Measurements from ENCODE around the gene BOC.
"Not testable (repeated sequence)": the region's sequence is repeated elsewhere in the genome, so short reads cannot be mapped to it uniquely, and the experiment has no call there.

The BOC gene, protein sequence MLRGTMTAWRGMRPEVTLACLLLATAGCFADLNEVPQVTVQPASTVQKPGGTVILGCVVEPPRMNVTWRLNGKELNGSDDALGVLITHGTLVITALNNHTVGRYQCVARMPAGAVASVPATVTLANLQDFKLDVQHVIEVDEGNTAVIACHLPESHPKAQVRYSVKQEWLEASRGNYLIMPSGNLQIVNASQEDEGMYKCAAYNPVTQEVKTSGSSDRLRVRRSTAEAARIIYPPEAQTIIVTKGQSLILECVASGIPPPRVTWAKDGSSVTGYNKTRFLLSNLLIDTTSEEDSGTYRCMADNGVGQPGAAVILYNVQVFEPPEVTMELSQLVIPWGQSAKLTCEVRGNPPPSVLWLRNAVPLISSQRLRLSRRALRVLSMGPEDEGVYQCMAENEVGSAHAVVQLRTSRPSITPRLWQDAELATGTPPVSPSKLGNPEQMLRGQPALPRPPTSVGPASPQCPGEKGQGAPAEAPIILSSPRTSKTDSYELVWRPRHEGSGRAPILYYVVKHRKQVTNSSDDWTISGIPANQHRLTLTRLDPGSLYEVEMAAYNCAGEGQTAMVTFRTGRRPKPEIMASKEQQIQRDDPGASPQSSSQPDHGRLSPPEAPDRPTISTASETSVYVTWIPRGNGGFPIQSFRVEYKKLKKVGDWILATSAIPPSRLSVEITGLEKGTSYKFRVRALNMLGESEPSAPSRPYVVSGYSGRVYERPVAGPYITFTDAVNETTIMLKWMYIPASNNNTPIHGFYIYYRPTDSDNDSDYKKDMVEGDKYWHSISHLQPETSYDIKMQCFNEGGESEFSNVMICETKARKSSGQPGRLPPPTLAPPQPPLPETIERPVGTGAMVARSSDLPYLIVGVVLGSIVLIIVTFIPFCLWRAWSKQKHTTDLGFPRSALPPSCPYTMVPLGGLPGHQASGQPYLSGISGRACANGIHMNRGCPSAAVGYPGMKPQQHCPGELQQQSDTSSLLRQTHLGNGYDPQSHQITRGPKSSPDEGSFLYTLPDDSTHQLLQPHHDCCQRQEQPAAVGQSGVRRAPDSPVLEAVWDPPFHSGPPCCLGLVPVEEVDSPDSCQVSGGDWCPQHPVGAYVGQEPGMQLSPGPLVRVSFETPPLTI

DNA sequence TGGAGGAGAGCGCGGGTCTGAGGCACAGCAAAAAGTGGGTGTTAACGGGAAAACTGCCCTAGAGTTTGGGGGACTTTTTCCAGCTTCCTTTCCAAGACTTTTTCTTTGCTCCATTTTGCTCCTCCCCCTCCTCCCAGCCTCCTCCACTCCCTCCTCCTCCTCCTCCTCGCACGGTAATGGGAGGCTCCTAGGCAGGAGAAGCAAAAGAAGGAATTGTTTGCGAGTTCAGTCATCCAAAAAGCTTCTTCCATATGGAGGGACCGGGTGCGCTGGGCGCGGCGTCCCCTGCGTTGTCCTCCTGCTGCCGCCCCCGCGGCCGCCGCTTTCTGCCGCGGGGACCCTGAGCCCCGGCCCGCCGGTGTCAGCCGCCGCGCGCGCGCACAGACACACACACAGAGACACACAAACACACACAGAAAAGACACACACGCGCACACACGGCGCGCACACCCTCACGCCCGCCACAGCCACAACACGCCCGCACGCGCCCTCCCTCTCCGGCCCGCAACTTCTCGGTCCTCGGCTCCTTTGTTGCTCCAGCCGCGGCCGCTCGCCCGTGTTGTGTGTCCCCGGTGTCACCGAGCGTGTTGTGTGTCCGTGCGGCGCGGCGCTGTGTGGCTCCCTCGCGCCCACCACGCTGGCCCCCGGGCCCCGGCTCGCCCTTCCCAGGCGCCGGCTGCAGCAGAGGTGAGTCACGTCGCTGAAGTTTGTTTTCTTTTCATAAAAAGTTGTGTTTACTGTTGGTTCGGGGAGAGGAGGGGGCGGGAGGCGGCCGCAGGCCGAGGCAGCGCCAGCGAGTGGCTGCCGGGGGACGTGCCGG lies at the start of gene BOC:
BOC (plus strand) TSS at position 228 of the 820 bp plus-strand sequence. CDS start 38,246 bp downstream, outside the sequence.
- DNase-seq, result peak; percentile 6

DNA sequence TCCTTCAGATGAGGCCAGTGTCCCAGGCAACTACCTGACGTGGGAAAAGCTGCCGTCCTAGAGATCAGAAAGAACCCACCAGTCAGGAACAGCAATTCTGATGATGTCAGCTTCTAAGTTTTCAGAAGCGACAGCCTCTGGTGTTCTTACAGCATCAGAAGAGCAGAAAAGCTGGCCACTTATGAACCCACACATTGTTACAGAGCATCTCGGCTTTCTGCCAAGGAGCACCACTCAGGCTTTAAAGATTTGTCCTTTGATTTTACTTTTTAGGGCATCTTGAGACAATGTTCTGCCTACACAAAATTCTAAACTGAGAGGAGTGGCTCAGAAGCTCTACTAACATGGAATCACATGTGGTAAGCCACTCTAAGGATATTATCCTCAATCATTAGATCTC lies 49.7 kb upstream of the BOC start:
- DNase-seq, result no peak

GRCh38 chr3:113163152-113163551 lies 48.2 kb upstream of the BOC start:
- no peak for DNase-seq

GRCh38 chr3:113165841-113166240 lies 45.5 kb upstream of the BOC start:
- no peak for DNase-seq

DNA sequence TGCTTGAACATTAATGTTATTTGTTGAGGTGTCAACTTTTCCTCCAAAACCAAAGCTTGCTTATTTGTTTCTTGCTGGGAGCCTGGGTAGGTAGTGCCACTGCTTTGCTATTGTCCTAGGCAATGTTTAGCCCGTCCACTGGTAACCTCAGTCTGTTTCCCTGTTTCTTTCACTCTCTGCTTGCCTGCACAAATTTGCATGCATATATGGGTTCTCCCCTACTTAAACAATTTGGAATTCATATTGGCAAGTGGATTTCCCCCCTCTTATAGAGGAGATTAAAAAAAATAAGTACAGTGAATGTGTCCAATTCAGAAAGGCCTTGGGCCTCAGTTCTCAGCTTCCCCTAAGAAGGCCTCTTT lies 45.0 kb upstream of the BOC start:
- no peak for DNase-seq

DNA sequence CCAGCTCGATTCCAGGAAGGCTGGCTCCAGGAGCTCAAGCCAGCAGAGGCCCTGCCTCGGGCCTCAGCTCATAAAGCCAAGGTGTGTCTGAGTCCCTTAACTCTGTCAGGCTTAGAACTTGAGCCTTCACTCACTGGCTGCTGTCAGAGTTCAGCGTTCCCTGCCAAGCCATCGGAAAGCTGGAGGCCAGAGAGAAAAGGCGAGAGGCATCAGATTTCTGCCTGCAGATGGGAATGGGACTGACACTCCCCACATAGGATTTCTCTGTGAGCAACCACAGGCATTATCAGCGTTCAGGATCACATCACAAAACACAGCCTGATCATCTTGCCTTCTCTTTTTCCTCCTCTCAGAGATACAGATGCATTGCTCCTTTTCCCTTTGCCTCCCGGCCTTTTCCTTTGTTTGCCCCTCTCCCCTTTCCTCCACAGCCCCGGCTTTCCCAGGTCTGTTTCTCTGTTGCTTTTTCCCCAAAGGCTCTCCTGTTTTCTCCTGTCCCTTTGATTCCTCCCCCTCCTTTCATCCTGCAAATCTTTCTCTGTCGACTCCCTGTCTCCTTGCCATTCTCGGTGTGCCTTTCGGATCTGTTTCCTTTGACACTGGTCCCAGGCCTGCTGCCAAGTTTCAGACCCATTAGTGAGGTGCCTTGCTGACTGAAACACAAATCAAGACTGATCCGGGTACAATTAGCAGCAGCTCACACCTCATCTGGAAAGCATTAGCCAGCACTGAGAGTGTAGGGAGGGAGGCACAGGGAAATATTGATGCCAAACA lies 44.5 kb upstream of the BOC start:
- no peak for DNase-seq

DNA sequence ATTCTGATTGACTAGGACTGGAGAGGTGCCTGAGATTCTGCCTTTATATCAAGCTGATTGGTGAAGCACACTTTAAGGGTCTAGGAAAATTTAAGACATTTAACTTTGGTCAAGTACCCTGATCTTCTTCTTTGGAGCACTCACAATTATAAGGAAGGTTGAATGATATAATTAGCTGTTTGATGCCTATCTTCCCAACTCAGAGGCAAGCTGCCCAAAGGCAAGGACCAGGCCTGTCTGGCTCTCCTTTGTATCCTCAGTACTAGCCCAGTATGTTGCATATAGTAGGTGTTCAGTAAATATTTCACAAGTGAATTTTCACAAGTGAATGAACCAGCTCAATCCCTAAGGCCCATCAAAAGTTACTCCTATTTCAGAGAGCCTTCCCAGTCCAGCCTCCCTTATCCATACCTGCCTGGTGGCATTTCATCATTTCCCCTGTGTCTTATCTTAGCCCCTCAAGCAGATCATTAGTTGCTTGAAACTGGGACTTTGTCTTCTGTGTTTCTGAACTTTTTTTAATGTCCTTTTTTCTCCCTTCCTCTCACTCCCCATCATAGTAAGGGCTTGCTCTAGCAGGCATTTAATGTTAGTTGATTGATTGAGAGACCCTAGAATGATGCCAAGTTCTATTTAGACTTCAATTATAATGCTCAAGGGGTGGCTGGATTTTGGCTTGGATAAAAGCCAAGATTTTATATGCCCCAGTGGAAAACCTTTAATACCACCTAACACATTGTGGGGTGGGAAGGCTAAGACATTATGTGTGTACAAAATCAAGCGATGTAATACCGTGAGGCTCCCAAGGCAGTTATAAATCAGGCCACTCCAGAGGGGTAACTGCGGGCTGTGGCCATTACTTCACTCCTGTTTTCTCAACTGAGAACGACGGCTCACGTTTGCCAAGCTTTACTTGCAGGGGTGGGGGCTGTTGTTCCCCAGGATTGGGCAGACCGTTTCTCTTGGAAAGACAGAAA lies 43.2 kb upstream of the BOC start:
- DNase-seq, result no peak

DNA sequence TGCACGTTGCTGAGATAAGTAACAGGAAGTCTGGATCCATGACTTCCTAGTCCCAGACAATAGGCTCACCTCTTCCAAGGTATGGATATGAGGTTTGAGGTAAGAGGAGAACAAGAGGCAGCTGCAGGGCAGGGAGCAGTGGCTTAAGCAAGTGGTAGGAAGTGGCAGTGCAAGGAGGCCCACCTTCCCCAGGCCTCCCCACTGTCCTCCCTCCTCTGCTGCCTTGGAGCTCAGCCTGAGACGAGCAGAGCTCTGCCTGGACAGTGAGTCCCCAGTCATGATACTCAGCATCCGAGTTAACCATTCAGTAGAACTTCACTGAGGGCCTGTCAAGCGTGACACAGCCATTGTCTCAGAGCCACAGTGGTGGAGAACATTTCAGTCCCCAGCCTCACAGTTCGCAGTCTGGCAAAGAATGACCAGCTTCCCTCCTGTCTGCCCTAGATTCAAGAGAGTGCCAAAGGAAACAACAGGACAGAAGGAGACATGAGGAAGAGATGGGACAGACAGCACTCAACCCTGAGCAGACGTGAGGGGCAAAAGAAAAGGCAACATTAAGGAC lies 41.4 kb upstream of the BOC start:
- no peak for DNase-seq

DNA sequence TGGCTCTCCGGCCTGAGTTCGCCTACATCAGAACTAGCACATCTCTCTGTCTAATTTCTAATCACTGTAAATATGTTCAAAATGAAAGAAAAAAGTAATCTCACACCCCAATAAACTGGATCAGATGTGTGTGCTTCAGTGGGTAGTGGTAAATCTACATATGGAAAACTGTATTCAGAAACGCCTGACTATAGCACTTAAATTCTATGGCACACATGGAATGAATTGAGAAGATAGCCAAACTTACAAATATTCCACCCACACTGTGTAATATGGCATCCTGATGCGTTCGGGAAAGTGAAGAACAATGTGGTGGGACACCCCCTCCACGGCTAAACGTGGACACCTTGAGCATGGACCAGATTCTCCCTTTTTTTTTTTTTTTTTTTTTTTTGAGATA lies 40.6 kb upstream of the BOC start:
- no peak for DNase-seq

GRCh38 chr3:113171675-113172300 lies 39.6 kb upstream of the BOC start:
- DNase-seq, result not testable (repeated sequence)

- DNase-seq, result no peak
Observed at GRCh38 chr3:113173102-113173501, 38.3 kb upstream of the BOC start.

DNA sequence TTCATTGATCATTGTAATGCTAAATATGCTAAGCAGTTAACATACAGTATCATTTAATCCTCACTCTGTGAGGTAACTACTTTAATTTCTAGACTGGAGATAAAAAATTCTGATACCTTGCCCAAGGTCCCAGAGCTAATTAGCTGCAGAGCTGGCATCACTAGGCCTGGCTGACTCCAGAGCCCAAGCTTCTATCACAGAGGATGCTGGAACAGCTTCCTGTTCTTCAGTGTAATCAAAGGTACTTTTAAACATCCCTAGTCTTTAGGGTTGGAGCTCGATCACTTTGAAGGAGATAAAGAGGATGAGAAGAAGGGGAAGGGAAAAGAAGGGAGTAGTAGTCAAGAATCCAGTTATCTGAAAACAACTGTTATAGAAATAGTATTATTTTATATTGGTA lies 37.1 kb upstream of the BOC start:
- DNase-seq, result no peak

DNA sequence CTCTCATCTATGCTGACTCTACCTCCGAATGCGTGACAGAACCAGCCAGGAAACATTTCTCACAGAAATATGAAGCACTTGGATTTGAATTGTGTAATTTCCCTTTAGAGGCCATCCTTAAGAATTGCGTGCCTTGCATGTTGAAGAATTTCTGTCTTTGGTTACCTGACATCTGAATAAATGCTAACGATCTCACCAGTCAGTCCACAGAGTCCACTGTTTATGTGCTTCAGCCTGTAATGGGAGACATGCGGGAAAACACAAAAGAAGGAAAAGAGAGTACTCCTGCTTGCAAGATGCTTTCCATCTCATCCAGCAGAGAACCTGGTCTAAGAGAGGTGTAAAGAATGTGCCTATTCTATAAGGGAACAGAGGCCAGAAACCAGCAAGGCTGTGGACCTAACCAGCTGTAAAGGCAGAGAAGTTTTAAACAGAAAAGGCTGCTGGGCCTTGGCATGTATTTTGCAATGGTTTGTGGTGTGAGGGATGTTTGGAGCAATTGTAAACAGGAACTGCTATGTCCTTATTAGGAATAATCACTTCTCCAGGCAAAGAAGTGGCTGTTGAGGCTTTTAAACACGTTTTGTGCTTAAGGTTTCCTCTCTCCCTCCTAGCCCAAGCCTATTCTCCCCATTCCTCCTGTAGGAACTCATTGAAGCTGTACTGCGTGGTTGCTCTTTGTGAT lies 36.4 kb upstream of the BOC start:
- no peak for DNase-seq

- no peak for DNase-seq
Observed at GRCh38 chr3:113177526-113177925, 33.8 kb upstream of the BOC start.

- no peak for DNase-seq
Observed at GRCh38 chr3:113179235-113179824, 32.0 kb upstream of the BOC start.

DNA sequence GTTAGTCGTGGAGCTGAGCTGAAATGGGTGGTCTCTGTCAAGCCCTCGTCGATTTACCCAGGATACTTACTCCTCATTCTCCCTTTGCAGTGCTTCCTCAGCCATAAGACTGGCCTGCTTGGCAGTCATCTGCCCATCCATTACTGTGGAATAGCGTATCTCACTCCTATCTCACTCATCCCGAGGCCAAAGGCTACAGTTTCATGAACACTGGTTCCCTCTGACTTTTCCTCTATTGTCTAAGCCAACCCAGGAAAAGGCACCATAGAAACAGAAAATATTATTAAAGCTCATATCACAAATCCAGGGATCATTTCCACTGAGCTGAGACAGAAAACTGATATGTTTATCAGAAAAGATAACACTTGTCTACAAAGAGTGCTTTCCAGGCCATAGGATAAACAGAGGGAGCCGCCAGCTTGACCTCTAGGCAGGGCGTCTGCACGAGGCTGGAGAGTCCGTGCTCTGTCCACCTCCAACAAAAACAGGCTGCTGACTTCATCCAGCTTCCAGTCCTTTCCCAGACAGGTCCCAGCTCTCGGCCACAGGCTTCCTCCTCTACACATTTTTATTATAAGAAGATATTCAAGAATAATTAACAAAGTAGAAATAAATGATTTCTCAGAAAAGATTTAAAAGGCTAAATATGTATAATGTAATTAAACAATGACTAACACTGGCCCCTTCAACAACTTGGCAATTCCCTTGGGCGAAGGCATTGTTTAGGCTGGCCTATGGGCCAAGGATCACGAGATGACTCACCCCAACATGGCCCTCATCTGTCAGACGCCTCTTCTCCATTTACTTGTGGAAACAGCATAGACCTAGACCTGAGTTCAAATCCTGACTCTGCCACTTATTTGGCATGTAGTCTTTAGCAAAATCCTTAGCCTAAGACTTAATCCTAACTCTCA lies 27.4 kb upstream of the BOC start:
- no peak for DNase-seq

GRCh38 chr3:113185194-113185835 lies 26.0 kb upstream of the BOC start:
- DNase-seq, result no peak
